NCI-H1092 (cell line): ENCODE measurements around the gene TMEM201.
"Not testable (repeated sequence)": the region's sequence is repeated elsewhere in the genome, so short reads cannot be mapped to it uniquely, and the experiment has no call there.

Source experiments
- DNase-seq: peaks from one replicate; lab custom pipeline; 2025; lab: John Stamatoyannopoulos, UW

The TMEM201 gene, protein sequence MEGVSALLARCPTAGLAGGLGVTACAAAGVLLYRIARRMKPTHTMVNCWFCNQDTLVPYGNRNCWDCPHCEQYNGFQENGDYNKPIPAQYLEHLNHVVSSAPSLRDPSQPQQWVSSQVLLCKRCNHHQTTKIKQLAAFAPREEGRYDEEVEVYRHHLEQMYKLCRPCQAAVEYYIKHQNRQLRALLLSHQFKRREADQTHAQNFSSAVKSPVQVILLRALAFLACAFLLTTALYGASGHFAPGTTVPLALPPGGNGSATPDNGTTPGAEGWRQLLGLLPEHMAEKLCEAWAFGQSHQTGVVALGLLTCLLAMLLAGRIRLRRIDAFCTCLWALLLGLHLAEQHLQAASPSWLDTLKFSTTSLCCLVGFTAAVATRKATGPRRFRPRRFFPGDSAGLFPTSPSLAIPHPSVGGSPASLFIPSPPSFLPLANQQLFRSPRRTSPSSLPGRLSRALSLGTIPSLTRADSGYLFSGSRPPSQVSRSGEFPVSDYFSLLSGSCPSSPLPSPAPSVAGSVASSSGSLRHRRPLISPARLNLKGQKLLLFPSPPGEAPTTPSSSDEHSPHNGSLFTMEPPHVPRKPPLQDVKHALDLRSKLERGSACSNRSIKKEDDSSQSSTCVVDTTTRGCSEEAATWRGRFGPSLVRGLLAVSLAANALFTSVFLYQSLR

DNA sequence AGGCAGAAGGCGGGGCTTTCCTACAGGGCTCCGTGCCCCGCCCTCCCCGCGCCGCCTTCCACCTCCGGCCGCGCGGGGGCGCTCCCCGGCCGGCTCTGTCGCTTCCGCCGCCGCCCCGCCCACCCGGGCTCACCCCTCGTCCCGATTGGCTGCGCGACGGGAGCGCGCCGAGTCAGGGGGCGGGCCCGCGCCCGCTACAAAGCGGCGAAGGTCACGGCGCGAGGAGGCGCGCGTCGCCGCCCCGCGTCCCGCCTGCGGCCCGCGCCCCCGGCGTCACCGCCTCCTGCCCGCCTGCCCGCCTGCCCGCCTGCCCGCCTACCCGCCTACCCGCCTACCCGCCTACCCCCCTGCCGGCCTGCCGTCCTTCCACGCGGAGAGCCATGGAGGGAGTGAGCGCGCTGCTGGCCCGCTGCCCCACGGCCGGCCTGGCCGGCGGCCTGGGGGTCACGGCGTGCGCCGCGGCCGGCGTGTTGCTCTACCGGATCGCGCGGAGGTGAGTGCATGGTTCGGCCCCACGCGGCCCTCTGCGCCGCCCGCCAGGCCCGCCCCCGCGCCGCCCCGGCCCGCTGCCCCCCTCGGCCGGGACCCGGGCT, at the start of gene TMEM201:
Gene TMEM201 (plus strand): TSS at position 361 of the 593 bp plus-strand sequence. CDS start 20 bp downstream, at position 381.
- peak; percentile 95 for DNase-seq

DNA sequence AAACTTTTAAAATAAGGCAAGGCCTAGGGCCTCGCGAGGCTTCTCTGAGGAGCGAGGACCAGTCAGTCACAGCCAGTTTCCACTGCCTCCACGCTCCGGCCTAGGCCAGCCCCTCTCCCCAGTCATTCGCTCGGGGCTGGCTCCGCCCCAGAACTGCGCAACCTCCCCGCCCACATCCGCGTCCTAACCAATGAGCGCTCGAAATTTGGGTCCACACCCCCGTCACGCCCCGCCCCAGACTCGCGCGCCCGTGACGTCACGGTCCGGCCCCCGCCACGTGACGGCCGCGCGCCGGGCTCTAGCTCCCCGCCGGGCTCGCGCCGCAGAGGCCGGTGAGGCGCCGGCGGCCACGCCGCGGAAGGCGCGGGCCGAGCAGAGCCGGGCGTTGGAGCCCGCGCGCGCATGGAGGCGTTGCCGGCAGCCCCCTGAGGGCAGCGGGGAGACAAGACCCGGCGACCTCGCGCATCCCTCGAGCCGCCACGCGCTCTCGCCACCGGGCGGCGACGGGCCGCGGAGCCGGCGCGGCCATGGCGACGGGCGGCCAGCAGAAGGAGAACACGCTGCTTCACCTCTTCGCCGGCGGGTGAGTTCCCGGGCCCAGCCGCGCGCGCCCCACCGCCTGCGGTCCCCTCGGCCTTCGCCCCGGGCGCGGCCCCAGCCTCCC, 49.4 kb upstream of the TMEM201 start, which contains the start of gene SLC25A33:
Gene SLC25A33 (plus strand): TSS at position 301 of the 664 bp plus-strand sequence. CDS start 227 bp downstream, at position 528.
- DNase-seq, result peak; percentile 97

DNA sequence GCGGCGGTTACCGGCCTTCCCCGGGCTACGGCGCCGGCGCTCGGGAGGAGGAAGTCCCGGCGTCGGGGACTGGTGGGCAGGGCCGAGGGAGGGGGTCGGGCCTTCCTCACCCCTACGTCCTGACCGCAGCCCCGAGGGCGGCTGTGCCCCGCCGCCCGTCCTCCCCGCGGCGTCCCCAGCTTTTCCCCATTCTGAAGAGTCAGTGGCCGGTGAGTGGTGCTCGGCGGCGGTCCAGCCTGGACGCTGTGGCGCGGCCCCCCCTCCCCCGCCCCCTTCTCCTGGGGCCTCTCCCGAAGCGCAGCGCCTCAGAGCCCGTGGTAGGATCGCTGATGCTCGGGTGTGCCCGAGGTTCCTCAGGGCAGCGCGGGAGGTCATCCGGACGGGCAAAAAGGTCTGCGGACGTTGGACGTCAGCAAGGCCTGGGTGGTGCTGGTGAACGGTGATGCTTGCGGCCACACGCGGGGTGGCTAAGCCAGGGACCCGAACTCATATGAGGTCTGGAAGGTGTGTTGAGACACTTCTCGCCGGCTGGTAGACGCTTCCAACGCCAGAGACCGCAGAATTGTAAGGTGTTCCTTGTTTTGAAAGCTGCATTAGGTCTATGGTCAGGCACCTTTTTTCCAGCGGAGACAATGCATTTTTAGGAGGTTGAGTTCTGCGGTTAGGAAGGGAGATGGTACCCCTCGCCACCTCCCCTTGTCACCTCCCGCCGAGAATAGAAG, 48.7 kb upstream of the TMEM201 start:
- peak; percentile 28 for DNase-seq

DNA sequence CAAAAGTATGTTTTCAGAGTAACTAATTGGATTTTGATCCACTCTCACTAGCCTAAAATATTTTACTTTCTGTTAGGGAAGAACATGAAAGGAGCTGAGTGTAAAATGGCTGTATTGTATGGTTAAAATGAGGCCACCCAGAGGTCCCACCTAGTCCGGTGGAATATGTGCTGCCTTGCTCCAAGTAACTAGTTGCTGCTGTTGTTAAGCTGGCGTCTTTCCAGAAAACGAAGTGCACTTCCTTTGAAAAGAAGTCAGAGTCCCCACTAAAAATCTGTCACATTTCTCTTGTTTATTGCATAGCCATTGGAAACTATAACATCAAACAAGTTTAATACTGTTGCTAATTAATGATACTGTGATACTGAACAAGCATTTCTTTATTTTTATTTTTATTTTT, 46.3 kb upstream of the TMEM201 start:
- no peak for DNase-seq

DNA sequence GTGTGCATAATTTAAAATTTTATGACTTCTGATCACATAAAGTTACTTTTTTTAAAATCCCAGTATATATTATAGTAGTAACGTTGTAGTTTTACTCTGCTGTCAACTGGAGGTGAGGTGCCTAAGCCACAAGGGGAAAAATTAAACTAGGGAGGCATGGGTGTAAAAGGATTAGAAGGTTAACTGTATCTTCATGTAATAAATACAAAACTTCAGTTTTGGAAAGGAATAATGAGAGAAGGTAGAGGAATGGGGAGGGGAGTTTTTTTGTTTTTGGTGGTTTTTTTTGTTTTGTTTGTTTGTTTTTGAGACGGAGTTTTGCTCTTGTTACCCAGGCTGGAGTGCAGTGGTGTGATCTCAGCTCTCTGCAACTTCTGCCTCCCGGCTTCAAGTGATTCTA, 43.8 kb upstream of the TMEM201 start:
- DNase-seq, result no peak

DNA sequence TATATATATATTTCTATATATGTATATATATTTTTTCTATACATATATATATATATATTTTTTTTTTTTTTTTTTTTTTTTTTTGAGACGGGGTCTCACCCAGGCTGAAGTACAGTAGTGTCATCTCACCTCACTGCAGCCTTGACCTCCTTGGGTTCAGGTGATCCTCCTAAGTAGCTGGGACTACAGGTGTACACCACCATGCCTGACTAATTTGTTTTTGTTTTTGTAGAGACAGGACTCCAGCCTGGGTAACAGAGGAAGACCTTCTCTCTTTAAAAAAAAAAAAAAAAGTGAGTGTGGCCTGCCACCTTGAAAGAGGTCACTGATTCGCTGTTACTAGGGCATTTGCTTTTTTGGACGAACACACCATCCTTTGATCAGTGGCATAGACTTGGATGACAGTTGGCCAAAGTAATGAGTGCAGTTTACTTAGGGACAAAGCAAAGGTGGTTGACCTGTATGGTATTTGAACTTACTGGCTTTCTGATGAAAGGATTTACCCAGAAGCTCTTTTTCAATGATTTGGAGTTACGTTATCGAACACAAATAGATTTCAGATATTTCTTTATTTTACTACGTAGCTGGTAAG, 38.7 kb upstream of the TMEM201 start:
- no peak for DNase-seq

DNA sequence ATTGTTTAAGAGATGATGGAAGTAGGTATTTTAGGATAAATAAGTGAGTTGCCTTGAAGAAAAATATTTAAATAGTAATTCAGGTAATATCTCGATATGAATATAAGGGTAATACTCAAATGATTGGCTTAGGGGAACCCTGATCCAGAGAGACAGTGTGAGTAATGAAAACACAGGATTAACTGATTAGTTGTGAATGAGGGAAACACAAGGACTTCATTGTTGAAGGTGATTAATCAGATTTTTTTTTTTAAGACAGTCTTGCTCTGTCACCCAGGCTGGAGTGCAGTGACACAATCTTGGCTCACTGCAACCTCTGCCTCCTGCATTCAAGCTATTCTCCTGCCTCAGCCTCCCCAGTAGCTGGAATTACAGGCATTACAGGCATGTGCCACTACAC, 36.7 kb upstream of the TMEM201 start:
- DNase-seq, result no peak

DNA sequence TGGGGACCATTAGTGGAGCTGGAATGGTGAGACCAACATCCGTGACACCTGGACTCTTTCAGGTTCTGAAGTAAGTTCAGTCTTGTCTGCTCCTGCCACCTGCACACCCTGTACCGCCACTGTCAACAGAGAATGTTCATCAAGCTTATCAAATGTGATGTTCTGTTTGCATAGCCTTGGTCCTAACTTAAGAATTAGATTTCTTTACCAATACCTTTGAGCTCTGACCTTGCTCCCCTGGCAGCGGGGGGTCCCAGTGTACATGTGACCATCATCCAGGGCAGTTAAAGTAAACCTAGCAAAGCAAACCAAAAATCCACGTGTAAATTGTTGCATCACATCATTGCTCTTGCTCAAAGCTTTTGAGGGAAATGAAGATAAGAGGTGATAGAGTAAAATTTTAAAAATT, 35.0 kb upstream of the TMEM201 start:
- DNase-seq, result no peak

DNA sequence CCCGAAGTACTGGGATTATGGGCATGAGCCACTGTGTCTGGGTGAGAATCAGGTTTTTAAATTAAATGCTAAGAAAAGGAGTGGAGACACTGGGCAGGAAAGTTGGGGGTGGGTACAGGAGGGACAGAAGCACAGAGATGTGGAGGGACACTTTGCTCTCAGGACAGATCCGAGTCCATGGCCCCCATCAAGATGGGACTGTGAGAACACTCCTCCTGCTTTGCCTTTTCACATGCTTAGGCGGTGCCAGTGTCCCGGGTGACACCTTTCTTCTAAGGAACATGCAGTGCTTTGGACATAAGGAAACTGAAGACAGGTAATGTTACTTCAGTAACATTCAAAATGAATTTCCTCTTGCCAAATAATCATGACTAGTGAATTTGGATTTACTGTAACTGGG, 32.8 kb upstream of the TMEM201 start:
- DNase-seq, result no peak

DNA sequence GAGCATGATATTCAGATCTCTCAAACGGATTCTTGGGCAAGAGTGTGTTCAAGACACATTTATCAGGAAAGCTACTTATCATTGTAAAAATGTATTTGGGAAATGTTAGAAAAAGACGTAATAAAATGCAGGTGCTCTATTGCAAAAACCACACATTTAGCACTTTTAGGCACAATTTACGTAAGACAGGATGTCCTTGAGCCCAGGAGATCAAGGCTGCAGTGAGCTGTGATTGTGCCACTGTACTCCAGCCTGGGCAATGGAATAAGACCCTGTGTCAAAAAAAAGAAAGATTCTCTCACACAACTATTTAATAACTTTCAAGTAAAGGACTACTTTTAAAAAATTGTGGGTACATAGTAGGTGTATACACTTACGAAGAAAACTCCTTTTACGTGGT, 31.1 kb upstream of the TMEM201 start:
- no peak for DNase-seq

DNA sequence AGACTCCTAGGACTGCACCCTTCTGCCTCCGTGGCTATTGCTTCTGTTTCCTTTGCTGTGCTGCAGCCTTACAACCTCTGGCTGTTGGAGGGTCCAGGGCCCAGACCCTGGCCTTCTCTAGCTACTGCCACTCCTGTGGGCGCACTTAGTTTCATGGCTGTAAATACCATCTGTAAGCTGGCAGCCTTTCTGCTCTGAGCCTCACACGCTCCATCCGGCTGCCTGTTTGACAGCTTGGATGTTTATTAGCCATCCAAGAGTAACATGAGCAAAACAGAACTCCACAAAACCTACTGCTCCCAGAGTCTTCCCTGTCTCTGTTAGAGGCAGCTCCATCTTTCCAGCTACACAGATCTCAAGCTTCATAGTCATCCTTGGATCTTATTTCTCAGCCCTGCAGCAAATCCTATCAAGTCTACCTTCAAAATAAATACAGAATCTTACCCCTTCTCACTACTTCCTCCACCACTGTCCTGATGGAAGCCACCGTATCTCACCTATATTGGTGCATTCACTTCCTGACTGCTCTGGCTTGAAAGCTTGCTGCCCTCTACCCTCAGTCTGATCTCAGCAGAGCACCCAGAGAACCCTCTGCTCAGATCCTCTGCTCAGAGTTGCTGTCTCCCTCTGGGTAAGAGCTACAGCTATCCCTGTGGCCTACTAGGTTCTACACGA, 30.3 kb upstream of the TMEM201 start:
- DNase-seq, result no peak

DNA sequence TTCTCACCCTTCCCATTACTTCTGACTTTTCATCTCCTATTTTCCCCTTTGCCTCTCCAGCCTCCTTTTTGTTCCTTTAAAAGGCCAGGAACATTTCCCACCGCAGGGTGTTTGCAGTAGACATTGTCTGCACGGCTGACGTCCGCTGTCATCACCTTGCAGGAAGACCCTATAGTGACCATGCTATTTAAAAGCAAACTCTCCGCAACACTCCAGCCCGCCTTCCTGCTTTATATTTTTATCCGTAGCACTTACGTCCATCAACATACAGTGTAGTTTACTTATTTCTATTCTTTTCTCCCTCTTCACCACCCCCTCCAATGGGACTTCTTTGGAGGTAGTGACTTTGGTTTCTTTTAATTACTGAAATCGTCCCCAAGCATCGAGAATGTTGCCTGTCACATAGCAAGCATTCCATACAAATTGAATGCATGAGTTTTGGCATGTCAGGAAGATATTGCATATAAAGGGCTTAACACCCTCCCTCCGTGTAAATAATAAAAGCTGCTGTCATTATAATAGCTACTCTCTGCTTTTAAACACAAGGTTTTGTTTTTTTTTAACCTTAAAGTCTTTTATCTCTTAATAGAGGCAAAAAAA, 29.7 kb upstream of the TMEM201 start:
- no peak for DNase-seq

DNA sequence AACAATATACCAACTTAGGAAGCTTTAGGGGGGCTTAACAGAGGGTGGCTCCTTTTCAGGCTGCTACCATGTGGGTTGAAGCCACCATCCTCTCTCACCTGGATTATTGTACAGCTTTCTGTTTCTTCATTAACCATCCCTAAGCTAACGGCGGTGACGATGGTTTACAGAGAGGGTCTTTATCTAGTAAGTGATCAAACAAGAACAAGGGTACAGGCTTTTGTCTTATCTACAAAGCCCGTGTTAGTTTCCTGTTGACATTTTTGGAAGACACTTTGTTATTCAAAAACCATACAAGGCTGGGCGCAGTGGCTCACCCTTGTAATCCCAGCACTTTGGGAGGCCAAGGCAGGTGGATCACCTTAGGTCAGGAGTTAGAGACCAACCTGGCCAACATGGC, 29.0 kb upstream of the TMEM201 start:
- DNase-seq, result no peak

DNA sequence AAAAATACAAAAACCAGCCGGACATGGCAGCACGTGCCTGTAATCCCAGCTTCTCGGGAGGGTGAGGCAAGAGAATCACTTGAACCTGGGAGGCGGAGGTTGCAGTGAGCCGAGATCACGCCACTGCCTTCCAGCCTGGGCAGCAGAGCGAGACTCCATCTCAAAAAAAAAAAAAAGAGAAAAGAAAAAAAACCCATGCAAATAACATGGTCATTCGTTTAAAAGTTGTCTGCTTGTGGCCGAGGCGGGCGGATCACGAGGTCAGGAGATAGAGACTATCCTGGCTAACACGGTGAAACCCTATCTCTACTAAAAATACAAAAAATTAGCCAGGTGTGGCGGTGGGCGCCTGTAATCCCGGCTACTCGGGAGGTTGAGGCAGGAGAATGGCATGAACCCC, 28.6 kb upstream of the TMEM201 start:
- not testable (repeated sequence) for DNase-seq

DNA sequence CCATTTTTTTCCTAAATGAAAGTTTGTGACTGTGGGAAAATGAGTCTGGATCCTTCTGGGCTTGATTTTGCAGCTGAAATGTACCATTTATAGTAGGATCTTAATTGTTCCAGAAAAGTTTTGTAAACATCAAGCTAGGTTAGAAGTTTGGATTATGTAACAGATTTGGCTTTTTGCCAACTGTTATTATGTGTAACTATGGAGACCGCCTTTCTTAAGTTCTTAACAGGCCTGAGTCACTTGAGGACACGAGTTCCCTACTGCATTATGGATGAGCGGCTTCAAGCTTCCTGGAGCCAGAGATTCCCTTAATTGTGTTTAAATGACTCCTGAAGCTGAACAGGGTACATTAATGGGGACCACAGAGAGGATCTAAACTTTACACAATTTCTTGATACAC, 27.3 kb upstream of the TMEM201 start:
- peak; percentile 29 for DNase-seq

DNA sequence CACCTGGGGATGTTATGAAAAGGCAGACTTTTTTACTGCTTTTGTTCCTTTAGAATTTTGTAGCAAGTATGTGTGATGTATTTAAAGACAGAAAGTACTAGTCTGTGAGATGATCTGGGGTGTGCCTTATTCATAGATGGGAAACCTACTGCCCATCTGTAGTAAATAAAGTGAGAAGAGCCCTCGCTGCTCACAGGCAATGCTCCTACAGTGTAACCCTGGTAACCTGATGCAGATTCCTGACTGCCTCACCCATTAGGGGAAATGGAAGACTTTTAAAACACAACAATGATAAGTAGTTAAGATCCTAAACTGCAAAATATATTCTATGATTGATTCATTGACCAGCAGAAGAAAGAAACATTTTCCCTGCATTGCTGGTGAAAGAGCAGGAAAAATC, 19.4 kb upstream of the TMEM201 start:
- DNase-seq, result no peak

DNA sequence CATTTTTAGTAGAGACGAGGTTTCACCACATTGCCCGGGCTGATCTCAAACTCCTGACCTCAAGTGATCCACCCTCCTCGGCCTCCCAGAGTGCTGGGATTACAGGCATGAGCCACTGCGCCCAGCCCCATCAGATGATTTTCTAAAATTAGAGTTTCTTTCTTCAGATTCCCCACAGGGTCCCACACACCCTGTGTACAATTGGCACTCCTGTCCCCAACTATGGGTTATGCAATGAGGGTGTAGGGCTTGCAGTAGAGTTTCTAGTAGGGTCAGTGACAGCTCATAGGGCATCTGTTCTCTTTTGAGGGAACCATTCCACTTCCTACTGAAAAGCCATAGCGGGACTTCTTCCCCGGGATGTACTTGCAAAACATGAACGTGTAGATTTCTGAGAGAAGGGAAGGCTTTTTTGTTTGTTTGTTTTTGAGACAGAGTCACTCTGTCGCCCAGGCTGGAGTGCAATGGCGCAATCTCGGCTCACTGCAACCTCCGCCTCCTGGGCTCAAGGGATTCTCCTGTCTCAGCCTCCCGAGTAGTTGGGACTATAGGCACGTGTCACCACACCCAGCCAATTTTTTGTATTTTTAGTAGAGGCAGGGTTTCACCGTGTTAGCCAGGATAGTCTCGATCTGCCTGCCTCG, 17.7 kb upstream of the TMEM201 start:
- not testable (repeated sequence) for DNase-seq

DNA sequence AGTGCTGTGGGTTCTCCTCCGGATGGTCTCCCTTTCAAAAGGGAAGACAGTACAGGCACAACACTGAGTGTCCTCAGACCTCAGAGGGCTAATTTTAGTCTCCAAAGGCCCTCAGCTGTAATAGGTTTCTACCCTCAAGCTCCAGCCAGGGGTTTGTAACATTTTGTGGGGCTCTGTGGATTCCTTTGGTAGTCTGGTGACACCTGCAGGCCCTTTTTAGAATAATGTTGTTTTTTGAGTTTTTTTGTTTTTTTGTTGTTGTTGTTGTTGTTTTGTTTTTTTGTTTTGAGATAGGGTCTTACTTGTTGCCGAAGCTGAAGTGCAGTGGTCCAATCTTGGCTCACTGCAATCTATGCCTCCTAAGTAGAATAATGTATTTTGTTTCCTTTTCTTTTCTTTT, 15.0 kb upstream of the TMEM201 start:
- no peak for DNase-seq

DNA sequence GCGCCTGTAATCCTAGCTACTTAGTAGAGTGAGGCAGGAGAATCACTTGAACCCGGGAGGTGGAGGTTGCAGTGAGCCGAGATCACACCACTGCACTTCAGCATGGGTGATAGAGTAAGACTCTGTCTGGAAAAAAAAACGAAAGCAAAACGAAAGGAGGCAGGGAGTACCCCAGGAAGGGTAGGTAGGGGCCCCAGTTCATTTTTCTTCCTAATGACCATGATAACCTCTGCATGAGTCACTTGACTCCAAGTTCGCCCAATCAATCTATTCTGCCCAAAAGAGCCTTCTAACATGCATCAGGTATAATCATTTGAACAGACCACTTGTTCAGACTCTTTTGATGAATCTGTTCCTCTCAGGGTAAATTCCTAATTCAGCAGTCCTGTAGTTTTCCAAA, 13.2 kb upstream of the TMEM201 start:
- DNase-seq, result no peak

DNA sequence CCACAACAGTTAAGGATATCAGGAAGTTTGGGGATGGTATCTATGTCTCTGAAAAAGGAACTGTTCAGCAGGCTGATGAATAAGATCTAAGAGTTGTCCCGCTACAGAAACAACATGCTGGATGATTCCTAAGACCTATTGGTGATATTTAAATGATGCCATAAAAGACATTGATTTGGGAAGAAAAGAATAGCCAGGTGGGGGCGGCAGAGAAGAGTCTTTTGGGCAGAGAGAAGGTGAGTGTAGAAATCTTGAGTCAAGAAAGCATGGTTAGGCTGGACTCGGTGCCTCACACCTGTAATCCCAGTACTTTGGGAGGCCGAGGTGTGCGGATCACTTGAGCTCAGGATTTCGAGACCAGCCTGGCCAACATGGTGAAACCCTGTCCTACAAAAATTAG, 11.8 kb upstream of the TMEM201 start:
- DNase-seq, result no peak
